HG03354 (cell line): ENCODE results near the gene MRPL4.

Experiments
- ATAC-seq: cut with Tn5 transposase; IDR thresholded peaks from one replicate; pipeline ENCODE4 v1.9.1; 2021; ENCODE audit warnings: mild to moderate bottlenecking; ENCODE audit not compliant: unreplicated experiment, poor library complexity, severe bottlenecking

Gene MRPL4

GRCh38 chr19:10251792-10252694 is at the start of gene MRPL4:
MRPL4 (plus strand) TSS chr19:10252214; CDS start chr19:10252254, 40 bp downstream.
- ATAC-seq, result peak; percentile 92

- ATAC-seq, result no peak
These were observed 48.3 kb upstream of the MRPL4 start for GRCh38 chr19:10203686-10204085.

GRCh38 chr19:10205636-10206035 is 46.4 kb upstream of the MRPL4 start:
- ATAC-seq, result no peak

- ATAC-seq, result no peak
These were observed 45.7 kb upstream of the MRPL4 start for GRCh38 chr19:10206226-10206885.

- no peak for ATAC-seq
These were observed 45.0 kb upstream of the MRPL4 start for GRCh38 chr19:10207026-10207425.

GRCh38 chr19:10209315-10209714 is 42.7 kb upstream of the MRPL4 start:
- ATAC-seq, result no peak

- ATAC-seq, result no peak
These were observed 41.0 kb upstream of the MRPL4 start for GRCh38 chr19:10211061-10211460.

GRCh38 chr19:10211691-10212090 is 40.3 kb upstream of the MRPL4 start:
- no peak for ATAC-seq

GRCh38 chr19:10214784-10215183 is 37.2 kb upstream of the MRPL4 start:
- ATAC-seq, result no peak

GRCh38 chr19:10217085-10217484 is 34.9 kb upstream of the MRPL4 start:
- no peak for ATAC-seq

- no peak for ATAC-seq
These were observed 32.3 kb upstream of the MRPL4 start for GRCh38 chr19:10219678-10220077.

- no peak for ATAC-seq
These were observed 31.3 kb upstream of the MRPL4 start for GRCh38 chr19:10220695-10221094.

GRCh38 chr19:10222201-10222890 is 29.7 kb upstream of the MRPL4 start:
- no peak for ATAC-seq

- no peak for ATAC-seq
These were observed 28.4 kb upstream of the MRPL4 start for GRCh38 chr19:10223488-10224213.

- ATAC-seq, result no peak
These were observed 27.7 kb upstream of the MRPL4 start for GRCh38 chr19:10224337-10224736.

- no peak for ATAC-seq
These were observed 26.0 kb upstream of the MRPL4 start for GRCh38 chr19:10226021-10226375.

- ATAC-seq, result no peak
These were observed 25.5 kb upstream of the MRPL4 start for GRCh38 chr19:10226376-10227025.

- ATAC-seq, result no peak
These were observed 24.7 kb upstream of the MRPL4 start for GRCh38 chr19:10227026-10227971.
